HG03575 (cell line): ENCODE measurements around the gene FSTL5.
"Not testable (repeated sequence)": the region's sequence is repeated elsewhere in the genome, so short reads cannot be mapped to it uniquely, and the experiment has no call there.

Experiments used
- ATAC-seq: cut with Tn5 transposase; IDR thresholded peaks from one replicate; pipeline ENCODE4 v1.9.1; 2021; ENCODE audit not compliant: unreplicated experiment, insufficient number of reproducible peaks, low FRiP score; ENCODE audit errors: extremely low read depth

FSTL5 gene

DNA sequence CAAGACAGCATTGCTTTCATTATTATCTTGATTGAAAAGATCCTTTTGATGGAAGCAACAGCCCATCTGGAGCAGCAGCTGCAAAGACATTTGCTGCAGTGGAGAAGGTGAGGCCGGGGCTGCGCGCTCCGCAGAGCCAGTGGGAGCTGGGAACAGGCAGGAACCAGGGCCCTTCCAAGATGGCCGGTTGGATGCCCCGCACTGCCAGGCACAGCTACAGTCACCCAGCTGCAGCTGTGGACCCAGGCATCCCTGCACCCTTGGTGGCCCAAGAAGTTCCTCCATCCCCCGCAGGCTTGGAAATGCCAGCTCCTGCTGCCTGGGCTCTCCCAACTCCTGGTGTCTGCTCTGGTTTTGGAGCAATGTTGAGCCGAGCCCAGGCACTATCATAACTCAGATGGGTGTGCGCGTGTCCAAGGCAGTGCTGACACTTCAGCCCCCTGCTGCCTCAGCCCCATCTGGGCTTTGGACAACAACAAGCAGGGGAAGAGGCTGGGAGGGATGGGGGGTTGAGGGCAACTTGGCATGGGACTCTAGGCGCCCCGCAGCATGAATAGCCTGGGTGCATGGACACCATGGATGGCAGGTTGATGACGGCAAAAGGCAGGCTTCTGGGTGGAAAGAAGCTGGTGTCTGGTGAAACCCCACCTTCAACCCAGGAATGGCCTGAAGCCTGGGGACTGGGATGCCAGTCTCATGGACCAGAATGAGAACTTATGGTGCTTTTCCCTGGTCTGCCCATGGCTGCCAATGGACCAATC, 371.8 kb downstream of the FSTL5 start:
- no peak for ATAC-seq

DNA sequence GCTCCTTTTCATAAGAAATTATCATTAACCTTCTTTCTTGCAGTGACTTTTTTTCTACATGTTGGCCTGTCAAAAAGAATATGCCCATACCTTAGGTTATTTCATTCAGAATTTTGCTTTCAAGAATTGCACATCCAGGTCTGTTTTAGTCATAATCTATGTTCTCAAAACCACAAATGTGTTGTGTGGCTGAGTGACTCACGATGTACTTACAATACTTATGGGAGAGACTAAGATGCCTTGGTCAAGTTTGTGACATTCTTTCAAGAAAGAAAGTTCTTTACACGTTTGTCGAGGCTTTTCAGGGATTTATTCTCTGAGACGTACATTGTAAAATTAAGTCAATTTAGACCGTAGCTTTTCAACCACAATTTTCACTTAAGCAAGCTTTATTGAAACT, 396.7 kb downstream of the FSTL5 start:
- ATAC-seq: no peak

DNA sequence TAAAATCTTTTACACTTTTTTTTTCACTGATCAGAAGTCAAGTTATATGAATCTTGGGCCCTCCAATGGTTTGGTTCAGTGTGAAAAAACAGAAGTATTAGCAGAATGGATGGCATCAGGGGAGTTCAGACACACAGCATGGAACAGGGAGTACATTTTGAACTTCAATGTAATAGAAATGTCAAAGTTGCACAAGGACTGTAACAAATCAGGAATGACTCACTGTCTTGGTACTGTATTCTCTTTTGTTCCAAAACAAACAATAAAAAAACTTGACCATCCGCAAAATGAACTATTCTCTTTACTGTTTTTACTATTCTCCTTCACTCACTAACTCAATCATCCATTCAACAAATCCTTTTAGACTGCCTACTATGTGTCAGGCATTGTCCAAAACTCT, 401.0 kb downstream of the FSTL5 start:
- ATAC-seq: no peak

DNA sequence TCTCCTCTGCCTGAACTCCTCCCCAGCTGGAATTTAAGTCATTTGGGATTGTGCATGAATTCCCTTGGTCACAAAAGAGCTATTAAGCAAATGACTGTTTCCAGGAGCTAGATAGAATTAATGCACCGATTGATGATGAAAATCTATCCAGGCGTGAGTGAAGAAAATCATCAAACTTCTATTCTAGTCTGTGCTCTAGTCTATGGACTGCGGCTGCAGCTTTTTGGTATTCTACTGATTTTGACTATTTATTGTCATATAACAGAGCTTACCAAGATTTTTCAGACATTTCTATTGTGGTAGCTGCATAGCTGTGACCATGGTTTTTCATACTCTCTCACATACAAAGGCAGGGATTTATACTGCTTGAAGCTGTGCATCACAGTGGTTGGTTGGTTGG, 403.8 kb downstream of the FSTL5 start:
- no peak for ATAC-seq

DNA sequence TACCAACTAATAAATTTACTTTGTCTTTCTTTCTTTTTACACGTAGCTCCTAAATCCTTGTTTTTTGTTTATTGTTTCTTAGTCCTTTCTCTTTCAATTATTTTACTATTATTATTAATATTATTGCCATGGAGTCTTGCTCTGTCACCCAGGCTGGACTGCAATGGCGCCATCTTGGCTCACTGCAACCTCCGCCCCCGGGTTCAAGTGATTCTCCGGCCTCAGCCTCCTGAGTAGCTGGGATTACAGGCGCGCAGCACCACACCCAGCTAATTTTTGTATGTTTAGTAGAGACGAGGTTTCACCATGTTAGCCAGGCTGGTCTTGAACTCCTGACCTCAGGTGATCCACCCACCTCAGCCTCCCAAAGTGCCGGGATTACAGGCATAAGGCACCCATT, 405.4 kb downstream of the FSTL5 start:
- ATAC-seq: not testable (repeated sequence)

DNA sequence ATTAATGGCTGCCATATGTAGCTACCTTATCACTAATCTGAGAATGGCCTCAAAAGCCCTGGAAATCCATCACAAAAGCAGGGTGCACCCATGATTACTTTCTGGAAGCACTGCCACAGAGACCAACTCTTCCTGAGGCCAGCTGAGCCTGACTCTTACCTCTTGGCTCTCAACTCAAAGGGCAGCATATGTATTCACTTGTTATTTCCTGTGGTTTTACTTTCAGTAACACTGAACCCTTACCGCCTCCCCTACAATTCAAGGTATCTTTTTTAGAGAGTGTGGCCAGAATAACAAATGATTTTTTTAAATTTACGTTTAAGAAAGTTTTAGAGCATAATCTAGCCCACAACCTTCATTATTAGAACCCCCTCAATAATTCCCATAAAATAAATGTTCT, 434.9 kb downstream of the FSTL5 start:
- ATAC-seq: no peak

DNA sequence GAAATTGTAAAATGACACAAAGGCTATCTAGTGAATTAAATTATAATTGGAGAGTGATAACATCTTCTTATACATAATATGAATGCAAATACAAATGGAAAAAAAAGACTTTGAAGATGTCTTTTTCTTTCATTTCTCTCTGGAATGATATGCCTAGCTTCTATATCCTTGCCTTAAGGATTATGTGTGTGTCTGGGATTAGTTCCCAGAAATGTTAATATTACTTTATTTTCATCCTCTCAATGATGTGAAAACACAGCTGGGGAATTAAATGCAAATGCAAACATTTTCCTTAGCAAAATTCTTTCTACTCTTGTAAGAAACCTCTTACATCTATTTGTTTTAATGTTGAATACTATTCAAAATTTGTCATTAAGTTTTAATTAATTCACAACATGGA, 441.9 kb downstream of the FSTL5 start:
- no peak for ATAC-seq

DNA sequence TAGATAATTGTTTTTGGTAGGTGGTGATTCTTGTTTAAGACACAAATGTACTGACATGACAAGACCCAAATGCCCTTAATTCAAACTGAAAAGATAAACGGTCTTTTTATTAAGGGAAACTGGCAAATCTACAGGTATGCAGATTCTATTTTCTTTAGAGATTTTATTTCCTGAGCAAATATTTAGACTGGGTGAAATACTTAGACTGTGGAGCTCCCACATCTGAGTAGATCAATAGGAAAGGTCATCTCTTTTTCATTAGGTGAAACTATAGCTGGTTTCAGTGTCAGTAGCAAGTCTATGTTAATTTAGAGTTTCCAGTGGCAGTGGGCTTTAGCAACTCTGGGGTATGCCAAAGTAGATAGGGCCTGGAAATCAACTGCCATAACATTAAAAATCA, 446.7 kb downstream of the FSTL5 start:
- ATAC-seq: no peak

DNA sequence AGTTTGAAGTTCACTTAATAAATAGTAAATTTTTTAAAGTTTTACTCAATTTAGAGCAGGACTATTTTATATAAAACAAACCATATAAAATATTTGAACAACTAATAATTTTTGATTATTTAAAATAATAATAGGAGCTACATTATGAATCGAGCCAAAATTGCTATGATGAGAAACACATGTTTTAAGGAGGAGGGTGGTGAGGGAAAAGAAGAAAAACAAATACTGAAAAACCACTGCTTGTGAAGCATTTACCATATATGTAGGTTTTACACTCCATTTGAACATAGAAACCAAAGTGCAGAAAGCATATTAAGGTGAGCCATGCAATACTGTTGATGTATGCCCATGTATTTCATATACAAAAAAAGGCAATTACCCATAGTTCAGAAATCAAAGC, 448.9 kb downstream of the FSTL5 start:
- no peak for ATAC-seq

DNA sequence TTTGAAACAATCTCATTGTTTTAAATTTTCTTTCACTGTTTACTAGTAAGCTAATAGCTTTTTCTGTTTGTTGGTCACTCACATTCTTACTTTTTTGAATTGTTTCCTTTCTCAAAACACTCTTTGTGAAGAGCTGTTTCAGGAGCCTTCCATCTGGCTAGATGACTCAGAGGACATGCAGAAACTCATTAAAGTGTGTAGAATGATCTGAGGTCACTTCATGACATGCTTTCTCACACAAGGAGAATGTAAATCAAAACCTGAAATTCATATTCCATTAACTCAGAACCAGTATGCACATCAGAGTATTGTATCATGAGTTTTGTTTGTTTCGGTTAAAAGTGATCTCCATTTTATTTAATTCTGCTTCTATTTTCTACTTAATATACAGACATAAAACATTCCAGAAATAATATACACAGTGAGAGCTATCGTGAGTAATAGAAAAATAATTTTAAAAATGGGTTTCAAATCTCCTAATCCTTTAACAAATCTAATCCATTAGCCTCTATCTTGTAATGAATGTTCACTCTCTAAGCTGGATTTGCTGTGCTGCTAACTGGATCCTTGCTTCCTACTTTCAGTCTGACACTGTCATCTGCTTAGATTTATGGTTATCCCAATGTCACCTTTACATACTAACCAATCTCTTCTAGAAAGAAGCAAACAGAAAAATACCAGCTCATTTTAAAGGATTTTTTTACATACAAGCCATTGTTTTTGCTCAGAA, 449.6 kb downstream of the FSTL5 start:
- no peak for ATAC-seq

DNA sequence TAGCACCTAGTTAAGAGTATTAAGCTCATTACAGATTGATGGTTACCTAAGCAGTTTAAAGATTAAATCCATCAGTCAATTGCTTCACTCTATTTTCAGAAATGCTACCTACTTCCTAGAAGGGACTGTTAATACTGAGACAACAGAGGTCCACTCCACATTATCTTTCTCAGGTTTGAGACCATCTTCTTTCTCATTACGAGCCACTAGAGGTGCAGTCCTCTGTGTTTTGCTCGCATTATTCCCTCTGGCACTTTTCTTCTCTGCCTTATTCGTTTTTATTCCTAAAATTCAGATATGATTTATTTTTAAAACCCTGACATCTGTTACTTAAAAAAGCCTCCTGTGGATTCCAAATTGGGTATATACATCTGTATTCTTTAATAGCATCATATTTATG, 459.1 kb downstream of the FSTL5 start:
- ATAC-seq: no peak

DNA sequence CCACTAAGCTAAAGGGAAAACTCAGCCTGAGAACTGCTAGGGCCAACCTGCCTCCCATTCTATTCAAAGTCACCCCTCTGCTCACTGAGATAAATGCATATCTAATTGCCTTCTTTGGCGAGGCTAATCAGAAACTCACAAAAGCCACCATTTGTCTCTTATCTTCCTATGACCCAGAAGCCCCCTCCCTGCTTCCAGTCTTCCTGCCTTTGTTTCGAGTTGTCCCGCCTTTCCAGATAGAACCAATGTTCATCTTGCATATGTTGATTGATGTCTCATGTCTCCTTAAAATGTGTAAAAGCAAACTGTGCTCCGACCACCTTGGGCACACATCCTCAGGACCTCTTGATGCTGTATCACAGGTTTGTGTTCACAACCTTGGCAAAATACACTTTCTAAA, 459.8 kb downstream of the FSTL5 start:
- ATAC-seq: no peak

DNA sequence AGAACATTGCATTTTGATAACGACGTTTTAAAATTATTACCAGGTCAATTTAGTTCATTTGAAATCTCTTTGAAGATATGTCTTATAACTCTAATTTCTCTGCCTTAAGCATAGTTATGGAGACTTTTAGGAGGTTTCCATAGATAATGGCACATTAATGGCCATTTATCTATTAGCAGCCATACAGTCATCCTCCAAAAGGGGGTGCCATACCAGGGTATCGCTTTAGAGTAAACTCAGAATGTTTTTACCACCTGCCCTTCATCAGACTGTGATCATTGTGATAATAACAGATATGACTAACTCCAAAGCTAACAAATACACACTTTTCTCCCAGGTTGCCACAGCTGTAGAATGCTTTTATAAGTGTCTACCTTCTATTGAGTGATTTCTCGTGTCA, 461.5 kb downstream of the FSTL5 start:
- ATAC-seq: no peak

DNA sequence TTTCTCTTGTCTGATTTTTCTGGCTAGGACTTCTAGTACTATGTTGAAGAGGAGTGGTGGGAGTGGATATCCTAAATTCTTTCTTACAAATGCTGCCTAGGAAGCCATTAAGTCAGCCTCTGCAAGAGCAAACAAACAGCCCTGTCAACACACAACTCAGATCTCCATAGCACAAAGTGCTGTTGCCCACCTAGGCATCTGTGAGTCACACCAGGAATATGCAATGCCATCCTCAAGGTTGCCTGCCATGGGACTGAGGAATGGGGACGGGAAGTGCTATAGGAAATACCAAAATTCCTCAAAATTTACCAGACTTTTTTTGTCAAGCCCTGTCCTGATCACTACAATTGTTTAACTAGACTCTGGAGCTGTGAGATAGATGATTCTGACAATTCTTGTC, 466.9 kb downstream of the FSTL5 start:
- ATAC-seq: no peak

DNA sequence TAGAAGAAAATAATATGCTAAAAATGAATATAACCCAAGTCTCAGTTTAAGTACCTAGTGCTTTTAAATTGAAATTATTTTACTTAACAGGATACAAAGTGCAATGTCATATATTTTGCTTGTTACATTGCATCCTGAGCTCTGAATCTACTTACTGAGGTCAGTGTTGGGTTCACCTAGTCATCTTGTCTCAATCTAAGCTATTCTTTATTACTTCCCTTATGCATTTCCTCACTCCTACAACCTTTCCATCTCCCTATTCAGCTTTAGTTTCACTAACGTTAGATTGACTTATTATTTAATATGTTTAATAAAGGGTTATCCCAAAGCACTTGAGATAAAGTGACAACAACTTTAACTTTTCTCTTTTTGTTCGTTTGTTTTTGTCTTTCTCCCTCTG, 483.7 kb downstream of the FSTL5 start:
- no peak for ATAC-seq

DNA sequence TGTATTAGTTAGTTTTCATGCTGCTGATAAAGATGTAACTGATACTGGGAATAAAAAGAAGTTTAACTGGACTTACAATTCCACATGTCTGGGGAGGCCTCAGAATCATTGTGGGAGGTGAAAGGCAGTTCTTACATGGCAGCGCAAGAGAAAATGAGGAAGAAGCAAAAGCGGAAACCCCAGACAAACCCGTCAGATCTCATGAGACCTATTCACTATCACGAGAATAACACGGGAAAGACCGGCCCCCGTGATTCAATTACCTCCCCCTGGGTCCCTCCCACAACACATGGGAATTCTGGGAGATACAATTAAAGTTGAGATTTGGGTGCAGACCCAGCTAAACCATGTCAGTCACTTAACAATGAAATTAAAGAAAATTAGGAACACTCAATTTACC, 499.1 kb downstream of the FSTL5 start:
- no peak for ATAC-seq

DNA sequence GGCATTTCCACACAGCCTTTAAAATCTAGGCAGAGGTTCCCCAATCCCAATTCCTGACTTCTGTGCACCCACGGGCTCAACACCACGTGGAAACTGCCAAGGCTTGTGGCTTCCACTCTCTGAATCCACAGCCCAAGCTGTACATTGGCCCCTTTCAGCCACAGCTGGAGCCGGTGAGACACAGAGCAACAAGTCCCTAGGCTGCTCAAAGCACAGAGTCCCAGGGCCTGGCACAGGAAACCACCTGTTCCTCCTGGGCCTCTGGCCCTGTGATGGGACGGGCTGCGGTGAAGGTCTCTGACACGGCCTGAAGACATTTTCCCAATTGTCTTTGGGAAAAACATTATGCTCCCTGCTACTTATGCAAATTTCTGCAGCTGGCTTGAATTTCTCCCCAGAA, 500.0 kb downstream of the FSTL5 start:
- no peak for ATAC-seq

DNA sequence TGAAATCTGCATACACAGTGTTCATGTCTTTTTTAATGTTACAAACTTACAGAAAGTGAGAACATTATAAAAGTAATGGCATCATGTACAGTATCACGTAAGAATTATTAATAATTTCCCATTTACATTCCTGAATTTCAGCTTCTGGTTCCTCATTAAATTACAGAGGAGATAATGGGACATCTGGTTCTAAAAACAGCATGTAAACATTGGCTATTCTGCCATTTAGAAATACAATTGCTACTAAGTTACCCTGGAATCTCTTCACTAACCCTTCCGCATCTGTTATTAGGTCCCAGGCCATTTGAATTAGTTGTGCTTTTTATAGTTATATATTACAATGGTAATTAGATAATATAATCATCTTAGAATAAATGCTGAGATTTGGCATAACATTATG, 505.1 kb downstream of the FSTL5 start:
- ATAC-seq: no peak

DNA sequence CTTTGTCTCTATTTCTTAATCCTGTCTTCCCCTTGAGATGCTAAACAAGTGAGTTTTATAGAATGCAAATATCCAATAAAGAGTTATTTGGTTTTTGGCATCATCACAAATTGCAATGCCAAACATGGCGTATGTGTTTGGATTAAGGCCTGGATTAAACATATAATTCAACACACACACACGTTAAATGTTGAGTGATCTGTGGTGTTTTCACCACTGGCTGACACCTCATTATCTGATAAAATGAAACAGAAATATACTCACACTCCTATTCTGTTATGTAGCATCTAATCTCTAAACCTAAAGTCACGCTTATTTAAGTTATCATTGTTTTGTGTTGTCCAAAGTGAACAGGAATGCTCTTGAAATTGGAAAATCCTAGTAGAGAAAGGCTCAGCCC, 506.2 kb downstream of the FSTL5 start:
- no peak for ATAC-seq

DNA sequence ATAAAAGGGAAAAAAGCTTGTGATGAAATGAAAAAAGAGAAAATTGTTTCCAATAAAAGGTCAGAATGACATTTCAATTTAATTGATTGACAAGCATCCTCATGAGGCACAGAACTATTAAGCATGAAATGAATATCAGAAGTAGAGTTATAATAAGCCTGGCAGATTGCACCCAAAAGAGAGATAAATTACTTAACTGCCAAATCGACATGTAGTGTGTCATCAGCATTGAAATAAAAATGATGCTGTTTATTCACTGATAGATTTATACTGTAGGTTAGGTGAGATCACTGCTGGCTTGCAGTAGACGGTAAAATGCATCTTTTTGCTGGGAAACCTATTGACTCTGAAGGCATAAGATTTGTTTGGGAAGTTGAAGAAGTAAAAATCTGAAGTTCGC, 507.2 kb downstream of the FSTL5 start:
- no peak for ATAC-seq

DNA sequence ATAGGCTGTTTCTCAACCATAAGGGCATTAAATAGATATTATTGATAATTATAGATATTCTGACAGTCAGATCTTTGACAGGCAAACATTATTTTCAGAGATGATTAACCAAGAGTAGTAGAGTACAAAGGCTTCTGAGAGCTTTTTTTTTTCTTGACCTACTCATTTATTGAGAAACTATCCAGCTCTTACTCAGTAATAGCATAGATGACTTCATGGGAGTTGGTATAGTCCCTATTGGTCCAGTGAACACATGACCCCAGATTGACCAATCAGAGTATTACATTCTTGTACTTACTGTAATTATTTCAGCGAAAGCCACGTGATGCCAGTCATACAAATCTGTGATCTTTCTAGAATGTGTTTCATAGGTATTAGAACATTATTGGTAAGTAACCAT, 508.7 kb downstream of the FSTL5 start:
- ATAC-seq: no peak
